Thyroid gland (tissue), 4 donors: Measurements from ENCODE around the gene NUP88. TPM values are rescaled to one million over a fixed set of nuclear protein-coding genes. Genes with fewer than 3 reads are reported as not detected.
"Not testable (repeated sequence)": the region's sequence is repeated elsewhere in the genome, so short reads cannot be mapped to it uniquely, and the experiment has no call there.

ENCODE experiments used
- DNase-seq, 2 donors: peaks; one replicate each; pipeline ENCODE4 v3.0.0-alpha.2; 2019
- H3K27ac ChIP-seq, 3 donors: fragments of 200-600 bp; sonication (generic); 1 replicate in 2 of 3; 2 replicates in 1 of 3; pipeline ENCODE4 v1.5.1; 2016 to 2019; ENCODE audit warnings: mild to moderate bottlenecking in 1 of 3, moderate library complexity in 1 of 3
- H3K27me3 ChIP-seq: fragments of 200-600 bp; sonication (generic); one replicate; pipeline ENCODE4 v1.5.1; 2019
- H3K36me3 ChIP-seq, 2 donors: fragments of 200-600 bp; sonication (generic); one replicate each; pipeline ENCODE4 v1.5.1; 2016 to 2019
- H3K4me1 ChIP-seq, 2 donors: fragments of 200-600 bp; sonication (generic); one replicate each; pipeline ENCODE4 v1.5.1; 2017 to 2019
- H3K4me3 ChIP-seq, 3 donors: fragments of 200-600 bp; sonication (generic); replicated peaks in 1 of 3; 1 replicate in 2 of 3; 2 replicates in 1 of 3; pipeline ENCODE4 v1.5.1; 2016; ENCODE audit warnings: mild to moderate bottlenecking in 1 of 3
- H3K9me3 ChIP-seq: fragments of 200-600 bp; sonication (generic); one replicate; pipeline ENCODE4 v1.5.1; 2017
- CTCF ChIP-seq, 6 experiments: fragments of 200-600 bp in 3 of 6; fragments of 450-650 bp in 3 of 6; sonication (generic) in 3 of 6; IDR thresholded peaks; one replicate each; pipeline ENCODE4 v1.5.1; 2016 to 2019; ENCODE audit warnings: antibody characterized with exemption in 6 of 6, mild to moderate bottlenecking in 2 of 6, inconsistent platforms in 1 of 6, moderate library complexity in 1 of 6
- POLR2A ChIP-seq, 2 donors: fragments of 450-650 bp; IDR thresholded peaks; one replicate each; pipeline ENCODE4 v1.6.1; 2017; ENCODE audit warnings: antibody characterized with exemption in 2 of 2, mild to moderate bottlenecking in 2 of 2, moderate library complexity in 1 of 2
- WGBS, 2 donors: methylation state at CpG; one replicate each; pipeline ENCODE4 v1.1.5; 2017; 5-methylcytosine and 5-hydroxymethylcytosine counted together
- intact Hi-C: fragments of 100-400 bp; cut with DNase I; formaldehyde crosslinking; loops from one replicate; pipeline ENCODE4 v1.15.1; 2023
- total RNA-seq, 4 donors: library from RNA; depleted of rRNA; stranded (reverse); fragments of >200 nt; gene quantifications; one replicate each; pipeline ENCODE4 v1.2.3, GENCODE V29; 2016

The NUP88 gene
- total RNA-seq, 4 donors from 2014 or later: 84.8 to 158 (median 134) TPM

- H3K27me3 ChIP-seq: no peaks in the 10 kb centered on the region
- peak within 1 kb of the TSS; percentile 43 to 92 (median 59) for H3K4me3 ChIP-seq
- TF ChIP-seq POLR2A (IDR thresholded peaks at IDR 0.05) (peak in 1 of 2 donors; percentile 65), CTCF (IDR thresholded peaks at IDR 0.05) (peak; percentile 96 to 100 (median 98))
- 0% methylated on average over 18 to 38 of the region's 75 CpGs for WGBS, 2 donors
- no peaks in the 10 kb centered on the region for H3K9me3 ChIP-seq
- H3K4me1 ChIP-seq: peaks cover 10% of the 10 kb centered on the region in 2 donors
- DNase-seq: peak; percentile 89 to 92
- H3K36me3 ChIP-seq: peaks cover 15 to 24% of the 10 kb centered on the region in 2 donors
- peak within 1 kb of the TSS; percentile 46 to 50 (median 49) for H3K27ac ChIP-seq
- intact Hi-C loops: loop anchor here (10.0 kb wide), 1 partner anchor 154 kb away; the partner anchor contains the start of gene RABEP1
These were observed 19.4 kb upstream of the NUP88 start, which contains the start of gene C1QBP for GRCh38 chr17:5438716-5439445. Gene C1QBP, minus strand, starts transcription at chr17:5439155. Its CDS starts 82 bp downstream, at chr17:5439073.

GRCh38 chr17:5437721-5438317 is 18.4 kb upstream of the NUP88 start:
- TF ChIP-seq POLR2A (IDR thresholded peaks at IDR 0.05) (no peak), CTCF (IDR thresholded peaks at IDR 0.05) (no peak)
- no peak overlapping the region for H3K27ac ChIP-seq
- no peaks in the 10 kb centered on the region for H3K27me3 ChIP-seq
- H3K36me3 ChIP-seq: peaks cover 25 to 29% of the 10 kb centered on the region in 2 donors
- H3K4me3 ChIP-seq: peak overlapping the region in 2 of 3 donors; percentile 43 to 92
- peaks cover 10% of the 10 kb centered on the region in 2 donors for H3K4me1 ChIP-seq
- DNase-seq: no peak
- WGBS, 2 donors: 64 to 68% methylated on average over 5 of the region's 5 CpGs
- intact Hi-C loops: loop anchor here (10.0 kb wide), 1 partner anchor 153 kb away; the partner anchor contains the start of gene RABEP1
- H3K9me3 ChIP-seq: no peaks in the 10 kb centered on the region

- not testable (repeated sequence) for H3K27me3 ChIP-seq, H3K9me3 ChIP-seq, H3K4me3 ChIP-seq, H3K27ac ChIP-seq
- Histone ChIP-seq H3K36me3 (peaks cover 40 to 44% of the 10 kb centered on the region in 2 donors), H3K4me1 (peaks cover 10% of the 10 kb centered on the region in 2 donors)
- DNase-seq: peak; percentile 18 to 26
- intact Hi-C loops: loop anchor here (10.0 kb wide), 1 partner anchor 151 kb away; the partner anchor contains the start of gene RABEP1
- 90 to 91% methylated on average over 12 of the region's 12 CpGs for WGBS, 2 donors
These were observed 16.4 kb upstream of the NUP88 start for GRCh38 chr17:5435781-5436315.

GRCh38 chr17:5434984-5435383 is 15.5 kb upstream of the NUP88 start:
- intact Hi-C loops: loop anchor here (10.0 kb wide), 1 partner anchor 150 kb away; the partner anchor contains the start of gene RABEP1
- Histone ChIP-seq H3K27me3 (no peaks in the 10 kb centered on the region), H3K27ac (no peak overlapping the region), H3K9me3 (no peaks in the 10 kb centered on the region), H3K36me3 (peaks cover 40 to 45% of the 10 kb centered on the region in 2 donors), H3K4me1 (peaks cover 10% of the 10 kb centered on the region in 2 donors), H3K4me3 (no peak overlapping the region)
- peak in 1 of 2 donors; percentile 1 for DNase-seq
- no peak for TF ChIP-seq POLR2A (IDR thresholded peaks at IDR 0.05)
- TF ChIP-seq CTCF (IDR thresholded peaks at IDR 0.05): no peak
- 90 to 96% methylated on average over 2 of the region's 2 CpGs for WGBS, 2 donors

GRCh38 chr17:5431949-5432556 is 12.6 kb upstream of the NUP88 start:
- intact Hi-C loops: loop anchor here (10.0 kb wide), 1 partner anchor 147 kb away; the partner anchor contains the start of gene RABEP1
- 85 to 93% methylated on average over 3 of the region's 3 CpGs for WGBS, 2 donors
- H3K27ac ChIP-seq: no peak overlapping the region
- no peaks in the 10 kb centered on the region for H3K27me3 ChIP-seq
- no peaks in the 10 kb centered on the region for H3K9me3 ChIP-seq
- H3K4me1 ChIP-seq: no peaks in the 10 kb centered on the region
- DNase-seq: no peak
- no peak overlapping the region for H3K4me3 ChIP-seq
- TF ChIP-seq POLR2A (IDR thresholded peaks at IDR 0.05): no peak
- H3K36me3 ChIP-seq: peaks cover 40 to 59% of the 10 kb centered on the region in 2 donors

GRCh38 chr17:5431234-5431633 is 11.8 kb upstream of the NUP88 start:
- H3K27me3 ChIP-seq, H3K4me3 ChIP-seq, DNase-seq, H3K9me3 ChIP-seq, H3K27ac ChIP-seq, H3K4me1 ChIP-seq: not testable (repeated sequence)
- 84 to 85% methylated on average over 5 of the region's 5 CpGs for WGBS, 2 donors
- peaks cover 43 to 65% of the 10 kb centered on the region in 2 donors for H3K36me3 ChIP-seq
- intact Hi-C loops: loop anchor here (10.0 kb wide), 1 partner anchor 146 kb away; the partner anchor contains the start of gene RABEP1
